ENCODE results near the gene PPARD.
"Not testable (repeated sequence)": the region's sequence is repeated elsewhere in the genome, so short reads cannot be mapped to it uniquely, and the experiment has no call there.

GRCh38 chr6:35328965-35329364 lies 13.4 kb upstream of the PPARD start:
- not testable (repeated sequence) for TF ChIP-seq CTCF (IDR thresholded peaks at IDR 0.05; ENCODE audit: insufficient read depth, low read depth, low read length); EZH2 (IDR thresholded peaks at IDR 0.05; ENCODE audit: insufficient read depth, low read length)
